ENCODE measurements around the gene FUT7.
A peak's percentile ranks its signal among the peaks of the same experiment; 100 is the strongest.

The FUT7 gene

GRCh38 chr9:137031904-137032640, at the start of gene FUT7:
Gene FUT7, minus strand, starts transcription at chr9:137032088. Its CDS starts 97 bp downstream, at chr9:137031991.
- DNase-seq = peak; percentile 45 to 75

- no peak for DNase-seq
Observed at GRCh38 chr9:137080260-137081122, 48.6 kb upstream of the FUT7 start.

- DNase-seq = no peak
Observed at GRCh38 chr9:137079401-137079787, 47.5 kb upstream of the FUT7 start.

GRCh38 chr9:137078701-137079400, 47.0 kb upstream of the FUT7 start:
- no peak for DNase-seq

GRCh38 chr9:137077758-137078693, 46.1 kb upstream of the FUT7 start:
- peak in 1 of 2 experiments; percentile 31 for DNase-seq

- peak in 1 of 2 experiments; percentile 62 for DNase-seq
Observed at GRCh38 chr9:137077010-137077747, 45.3 kb upstream of the FUT7 start, which contains the start of gene UAP1L1. Gene UAP1L1, plus strand, starts transcription at chr9:137077517. Its CDS starts 16 bp downstream, at chr9:137077533.

- DNase-seq = no peak
Observed at GRCh38 chr9:137076636-137077009, 44.7 kb upstream of the FUT7 start.

- no peak for DNase-seq
Observed at GRCh38 chr9:137075275-137075775, 43.4 kb upstream of the FUT7 start.

- no peak for DNase-seq
Observed at GRCh38 chr9:137074657-137075274, 42.9 kb upstream of the FUT7 start.

- no peak for DNase-seq
Observed at GRCh38 chr9:137073992-137074399, 42.1 kb upstream of the FUT7 start.

- no peak for DNase-seq
Observed at GRCh38 chr9:137071282-137071681, 39.4 kb upstream of the FUT7 start.

GRCh38 chr9:137070906-137071275, 39.0 kb upstream of the FUT7 start:
- peak; percentile 64 to 78 for DNase-seq

GRCh38 chr9:137070201-137070905, 38.5 kb upstream of the FUT7 start, which contains the start of gene SAPCD2:
Gene SAPCD2, minus strand, starts transcription at chr9:137070557. Its CDS starts 97 bp downstream, at chr9:137070460.
- DNase-seq = peak; percentile 91 to 96

- DNase-seq = no peak
Observed at GRCh38 chr9:137069508-137070091, 37.7 kb upstream of the FUT7 start.

- no peak for DNase-seq
Observed at GRCh38 chr9:137068539-137069507, 36.9 kb upstream of the FUT7 start.

GRCh38 chr9:137067860-137068538, 36.1 kb upstream of the FUT7 start:
- peak; percentile 78 to 82 for DNase-seq

- no peak for DNase-seq
Observed at GRCh38 chr9:137066096-137066861, 34.4 kb upstream of the FUT7 start.

All from NCI-H524 (cell line).